ENCODE measurements around the gene RSRC1. TPM values are rescaled to one million over a fixed set of nuclear protein-coding genes. Genes with fewer than 3 reads are reported as not detected.
"Not testable (repeated sequence)": the region's sequence is repeated elsewhere in the genome, so short reads cannot be mapped to it uniquely, and the experiment has no call there.

Gene RSRC1
- total RNA-seq, 1 experiment from 2014 or later: 21.7 TPM

GRCh38 chr3:158314426-158315357 lies 204.8 kb downstream of the RSRC1 start:
- H3K4me3 ChIP-seq (ENCODE audit: insufficient read depth, low read depth, low read length): no peak overlapping the region
- no peak for DNase-seq
- no peaks in the 10 kb centered on the region for H3K27me3 ChIP-seq (ENCODE audit: control insufficient read depth, insufficient read depth, low read length)
- no peaks in the 10 kb centered on the region for H3K36me3 ChIP-seq (replicated peaks; ENCODE audit: control insufficient read depth, insufficient read depth, low read length)

- not testable (repeated sequence) for H3K27me3 ChIP-seq (ENCODE audit: control insufficient read depth, insufficient read depth, low read length); DNase-seq; H3K36me3 ChIP-seq (replicated peaks; ENCODE audit: control insufficient read depth, insufficient read depth, low read length)
- peak overlapping the region; percentile 14 for H3K4me3 ChIP-seq (ENCODE audit: insufficient read depth, low read depth, low read length)
Measured at GRCh38 chr3:158329696-158330441, 220.0 kb downstream of the RSRC1 start.

GRCh38 chr3:158330870-158331269 lies 221.0 kb downstream of the RSRC1 start:
- Histone ChIP-seq H3K27me3 (ENCODE audit: control insufficient read depth, insufficient read depth, low read length) (no peaks in the 10 kb centered on the region), H3K4me3 (ENCODE audit: insufficient read depth, low read depth, low read length) (no peak overlapping the region), H3K36me3 (replicated peaks; ENCODE audit: control insufficient read depth, insufficient read depth, low read length) (no peaks in the 10 kb centered on the region)
- no peak for DNase-seq

GRCh38 chr3:158333736-158334135 lies 223.8 kb downstream of the RSRC1 start:
- Histone ChIP-seq H3K36me3 (replicated peaks; ENCODE audit: control insufficient read depth, insufficient read depth, low read length) (no peaks in the 10 kb centered on the region), H3K27me3 (ENCODE audit: control insufficient read depth, insufficient read depth, low read length) (no peaks in the 10 kb centered on the region), H3K4me3 (ENCODE audit: insufficient read depth, low read depth, low read length) (no peak overlapping the region)
- no peak for DNase-seq

GRCh38 chr3:158337110-158337509 lies 227.2 kb downstream of the RSRC1 start:
- Histone ChIP-seq H3K4me3 (ENCODE audit: insufficient read depth, low read depth, low read length) (no peak overlapping the region), H3K36me3 (replicated peaks; ENCODE audit: control insufficient read depth, insufficient read depth, low read length) (no peaks in the 10 kb centered on the region), H3K27me3 (ENCODE audit: control insufficient read depth, insufficient read depth, low read length) (no peaks in the 10 kb centered on the region)
- no peak for DNase-seq

GRCh38 chr3:158339638-158340037 lies 229.7 kb downstream of the RSRC1 start:
- no peak for DNase-seq
- no peaks in the 10 kb centered on the region for H3K36me3 ChIP-seq (replicated peaks; ENCODE audit: control insufficient read depth, insufficient read depth, low read length)
- no peak overlapping the region for H3K4me3 ChIP-seq (ENCODE audit: insufficient read depth, low read depth, low read length)
- no peaks in the 10 kb centered on the region for H3K27me3 ChIP-seq (ENCODE audit: control insufficient read depth, insufficient read depth, low read length)

GRCh38 chr3:158340951-158341350 lies 231.1 kb downstream of the RSRC1 start:
- not testable (repeated sequence) for H3K36me3 ChIP-seq (replicated peaks; ENCODE audit: control insufficient read depth, insufficient read depth, low read length); H3K4me3 ChIP-seq (ENCODE audit: insufficient read depth, low read depth, low read length); H3K27me3 ChIP-seq (ENCODE audit: control insufficient read depth, insufficient read depth, low read length); DNase-seq

- Histone ChIP-seq H3K36me3 (replicated peaks; ENCODE audit: control insufficient read depth, insufficient read depth, low read length) (no peaks in the 10 kb centered on the region), H3K4me3 (ENCODE audit: insufficient read depth, low read depth, low read length) (no peak overlapping the region), H3K27me3 (ENCODE audit: control insufficient read depth, insufficient read depth, low read length) (no peaks in the 10 kb centered on the region)
- DNase-seq: no peak
Measured at GRCh38 chr3:158347966-158348365, 238.1 kb downstream of the RSRC1 start.

- Histone ChIP-seq H3K4me3 (ENCODE audit: insufficient read depth, low read depth, low read length) (no peak overlapping the region), H3K36me3 (replicated peaks; ENCODE audit: control insufficient read depth, insufficient read depth, low read length) (no peaks in the 10 kb centered on the region), H3K27me3 (ENCODE audit: control insufficient read depth, insufficient read depth, low read length) (no peaks in the 10 kb centered on the region)
- no peak for DNase-seq
Measured at GRCh38 chr3:158350971-158351370, 241.1 kb downstream of the RSRC1 start.

- Histone ChIP-seq H3K27me3 (ENCODE audit: control insufficient read depth, insufficient read depth, low read length) (no peaks in the 10 kb centered on the region), H3K36me3 (replicated peaks; ENCODE audit: control insufficient read depth, insufficient read depth, low read length) (no peaks in the 10 kb centered on the region), H3K4me3 (ENCODE audit: insufficient read depth, low read depth, low read length) (no peak overlapping the region)
- no peak for DNase-seq
Measured at GRCh38 chr3:158352551-158352950, 242.7 kb downstream of the RSRC1 start.

GRCh38 chr3:158354713-158355112 lies 244.8 kb downstream of the RSRC1 start:
- Histone ChIP-seq H3K36me3 (replicated peaks; ENCODE audit: control insufficient read depth, insufficient read depth, low read length) (no peaks in the 10 kb centered on the region), H3K27me3 (ENCODE audit: control insufficient read depth, insufficient read depth, low read length) (no peaks in the 10 kb centered on the region), H3K4me3 (ENCODE audit: insufficient read depth, low read depth, low read length) (no peak overlapping the region)
- DNase-seq: no peak

- no peak for DNase-seq
- no peak overlapping the region for H3K4me3 ChIP-seq (ENCODE audit: insufficient read depth, low read depth, low read length)
- no peaks in the 10 kb centered on the region for H3K36me3 ChIP-seq (replicated peaks; ENCODE audit: control insufficient read depth, insufficient read depth, low read length)
- no peaks in the 10 kb centered on the region for H3K27me3 ChIP-seq (ENCODE audit: control insufficient read depth, insufficient read depth, low read length)
Measured at GRCh38 chr3:158355623-158356588, 246.0 kb downstream of the RSRC1 start.

- Histone ChIP-seq H3K27me3 (ENCODE audit: control insufficient read depth, insufficient read depth, low read length) (no peaks in the 10 kb centered on the region), H3K4me3 (ENCODE audit: insufficient read depth, low read depth, low read length) (no peak overlapping the region), H3K36me3 (replicated peaks; ENCODE audit: control insufficient read depth, insufficient read depth, low read length) (no peaks in the 10 kb centered on the region)
- DNase-seq: no peak
Measured at GRCh38 chr3:158359339-158359738, 249.4 kb downstream of the RSRC1 start.

GRCh38 chr3:158360756-158361448 lies 251.0 kb downstream of the RSRC1 start:
- no peak overlapping the region for H3K4me3 ChIP-seq (ENCODE audit: insufficient read depth, low read depth, low read length)
- no peaks in the 10 kb centered on the region for H3K36me3 ChIP-seq (replicated peaks; ENCODE audit: control insufficient read depth, insufficient read depth, low read length)
- H3K27me3 ChIP-seq (ENCODE audit: control insufficient read depth, insufficient read depth, low read length): no peaks in the 10 kb centered on the region
- no peak for DNase-seq
